B cell (primary cell): ENCODE measurements around the gene CAPS. TPM values are rescaled to one million over a fixed set of nuclear protein-coding genes. Genes with fewer than 3 reads are reported as not detected.

ENCODE experiments used
- ATAC-seq: fragments of 200-7000 bp; cut with Tn5 transposase; one replicate; pipeline ENCODE4 v1.10.0; 2021; ENCODE audit warnings: low read depth, mild to moderate bottlenecking, moderate number of reproducible peaks, moderate library complexity
- CTCF ChIA-PET: fragments of 350-600 bp; sonication (Branson Sonifier 250); formaldehyde crosslinking; loops from one replicate; lab custom pipeline; 2021; ENCODE audit warnings: antibody characterized with exemption, inconsistent platforms; lab: Charles Lee
- POLR2A ChIA-PET: fragments of 350-600 bp; sonication (Branson Sonifier 250); formaldehyde crosslinking; loops from one replicate; lab custom pipeline; 2021; ENCODE audit warnings: antibody characterized with exemption; lab: Charles Lee
- DNase-seq: peaks from one replicate; pipeline ENCODE4 v3.0.0; 2013
- H2AFZ ChIP-seq: 2 replicates; pipeline ENCODE4 v1.6.1; 2012; ENCODE audit warnings: mild to moderate bottlenecking, low read depth, low read length; ENCODE audit not compliant: insufficient read depth, poor library complexity, severe bottlenecking
- H3K27ac ChIP-seq, 2 donors: 1 replicate in 1 of 2; 2 replicates in 1 of 2; pipeline ENCODE4 v1.5.1; 2012 to 2013; ENCODE audit warnings: low read length in 2 of 2, mild to moderate bottlenecking in 2 of 2, moderate library complexity in 1 of 2
- H3K27me3 ChIP-seq, 4 experiments: fragments of 200-600 bp in 1 of 4; sonication (generic) in 1 of 4; replicated peaks in 1 of 4; 1 replicate in 2 of 4; 2 replicates in 2 of 4; pipeline versions ENCODE4 v1.6.1 to v1.7.0; 2013 to 2016; ENCODE audit warnings: low read length in 3 of 4, mild to moderate bottlenecking in 2 of 4, mixed read lengths in 1 of 4, moderate library complexity in 1 of 4; ENCODE audit not compliant: insufficient read depth in 4 of 4, control insufficient read depth in 3 of 4; ENCODE audit errors: control extremely low read depth in 1 of 4
- H3K36me3 ChIP-seq, 2 experiments: replicated peaks in 1 of 2; 1 replicate in 1 of 2; 2 replicates in 1 of 2; pipeline versions ENCODE4 v1.6.1 to v1.7.1; 2013; ENCODE audit warnings: low read length in 1 of 2; ENCODE audit not compliant: insufficient read depth in 2 of 2, control insufficient read depth in 1 of 2; ENCODE audit errors: control extremely low read depth in 1 of 2, extremely low read depth in 1 of 2
- H3K4me1 ChIP-seq, 2 donors: fragments of 200-600 bp in 1 of 2; sonication (generic) in 1 of 2; 1 replicate in 1 of 2; 2 replicates in 1 of 2; pipeline versions ENCODE4 v1.5.1 to v1.6.1; 2013 to 2017; ENCODE audit warnings: low read length in 2 of 2; ENCODE audit not compliant: control insufficient read depth in 2 of 2, insufficient read depth in 2 of 2
- H3K4me2 ChIP-seq: replicated peaks from 2 replicates; pipeline ENCODE3; 2012; ENCODE audit warnings: mild to moderate bottlenecking, low read depth, low read length; ENCODE audit not compliant: poor library complexity, severe bottlenecking
- H3K4me3 ChIP-seq, 5 experiments: fragments of 200-600 bp in 1 of 5; sonication (generic) in 1 of 5; 1 replicate in 3 of 5; 2 replicates in 2 of 5; pipeline versions ENCODE4 v1.5.1 to v1.7.0; 2011 to 2016; ENCODE audit warnings: low read length in 4 of 5, mild to moderate bottlenecking in 4 of 5, low read depth in 2 of 5, control low read depth in 1 of 5, moderate library complexity in 1 of 5; ENCODE audit not compliant: insufficient read depth in 1 of 5; ENCODE audit errors: control extremely low read depth in 1 of 5, extremely low read depth in 1 of 5
- H3K79me2 ChIP-seq: fragments of 200-600 bp; sonication (generic); one replicate; pipeline ENCODE4 v1.6.0; 2016; ENCODE audit warnings: low read length; ENCODE audit not compliant: control insufficient read depth, insufficient read depth
- H3K9ac ChIP-seq: fragments of 200-600 bp; sonication (generic); 2 replicates; pipeline ENCODE4 v1.6.1; 2017; ENCODE audit warnings: mild to moderate bottlenecking, low read length, moderate library complexity
- H3K9me3 ChIP-seq, 3 donors: one replicate each; pipeline versions ENCODE4 v1.6.1 to v1.7.1; 2013; ENCODE audit warnings: low read length in 2 of 3; ENCODE audit not compliant: control insufficient read depth in 2 of 3, insufficient read depth in 1 of 3; ENCODE audit errors: control extremely low read depth in 1 of 3
- H4K20me1 ChIP-seq: 2 replicates; pipeline ENCODE4 v1.6.0; 2012; ENCODE audit warnings: mild to moderate bottlenecking, low read length; ENCODE audit not compliant: insufficient read depth, control insufficient read depth, poor library complexity, severe bottlenecking
- H3K27ac Mint-ChIP-seq: one replicate; pipeline ENCODE4 v1.8.0; 2021; ENCODE audit warnings: mixed read lengths
- H3K27me3 Mint-ChIP-seq: one replicate; pipeline ENCODE4 v1.8.0; 2021; ENCODE audit warnings: mixed read lengths
- H3K4me1 Mint-ChIP-seq: one replicate; pipeline ENCODE4 v1.8.0; 2021; ENCODE audit warnings: mixed read lengths
- H3K4me3 Mint-ChIP-seq: one replicate; pipeline ENCODE4 v1.8.0; 2021; ENCODE audit warnings: mixed read lengths
- H3K9me3 Mint-ChIP-seq: one replicate; pipeline ENCODE4 v1.8.0; 2022; ENCODE audit warnings: mixed read lengths; ENCODE audit not compliant: insufficient read depth
- CTCF ChIP-seq: fragments of 200-600 bp; IDR thresholded peaks from one replicate; pipeline ENCODE4 v1.8.0; 2022; ENCODE audit warnings: antibody characterized with exemption, mild to moderate bottlenecking
- EZH2 ChIP-seq: IDR thresholded peaks from 2 replicates; pipeline ENCODE4 v1.6.1; 2012; ENCODE audit warnings: borderline replicate concordance, low read depth, mild to moderate bottlenecking, moderate library complexity, low read length; ENCODE audit not compliant: insufficient read depth, poor library complexity, severe bottlenecking
- WGBS: methylation state at CpG from one replicate; pipeline ENCODE4 v1.1.5; 2013; ENCODE audit warnings: missing lambda C conversion rate; ENCODE audit not compliant: insufficient coverage; 5-methylcytosine and 5-hydroxymethylcytosine counted together
- intact Hi-C: fragments of 100-400 bp; cut with micrococcal nuclease; formaldehyde crosslinking; loops from one replicate; pipeline ENCODE4 v1.10.0; 2022
- polyA plus RNA-seq: library from polyadenylated mRNA; depleted of rRNA; stranded (reverse); fragments of >200 nt; gene quantifications from 2 replicates; pipeline ENCODE4 v1.2.3, GENCODE V29; 2012
- total RNA-seq, 2 donors: library from RNA; stranded (reverse); fragments of 120-200 nt in 1 of 2; gene quantifications; 1 replicate in 1 of 2; 2 replicates in 1 of 2; pipeline versions ENCODE4 v1.2.3 to v1.2.4, GENCODE V29; 2013 to 2022

Gene CAPS
- total and polyA plus RNA-seq, 2 donors (not counting 1 experiment from before 2014, with no cell fraction given): 40.0 to 65.7 TPM

DNA sequence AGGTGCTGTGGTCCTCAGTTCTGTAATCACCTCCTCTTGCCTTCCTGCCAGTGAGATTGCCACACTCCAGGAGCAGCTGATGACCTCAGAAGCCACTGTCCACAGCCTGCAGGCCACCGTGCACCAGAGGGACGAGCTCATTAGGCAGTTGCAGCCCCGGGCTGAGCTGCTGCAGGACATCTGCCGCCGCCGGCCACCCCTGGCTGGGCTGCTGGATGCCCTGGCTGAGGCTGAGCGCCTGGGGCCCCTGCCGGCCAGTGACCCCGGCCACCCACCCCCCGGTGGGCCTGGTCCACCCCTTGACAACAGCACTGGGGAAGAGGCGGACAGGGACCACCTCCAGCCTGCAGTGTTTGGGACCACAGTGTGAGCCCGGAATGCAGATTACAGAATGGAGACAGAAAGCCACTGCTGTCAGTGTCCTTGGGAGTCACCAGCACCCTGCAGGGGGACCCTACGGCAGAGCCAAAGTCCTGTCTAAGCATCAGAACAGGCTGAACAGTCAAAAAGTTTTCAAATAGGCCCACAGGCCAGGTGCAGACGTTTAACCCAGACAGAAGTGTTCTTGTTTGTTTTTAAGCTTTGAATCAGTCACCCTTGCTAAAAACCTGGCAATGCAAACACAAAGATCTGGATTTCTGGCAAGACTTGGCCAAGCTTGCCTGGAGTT, 5.1 kb upstream of the CAPS start:
- H4K20me1 ChIP-seq: peaks cover 12% of the 10 kb centered on the region
- Mint-ChIP-seq H3K27me3 (no peaks in the 10 kb centered on the region), H3K9me3 (no peaks in the 10 kb centered on the region), H3K4me1 (peaks cover 16% of the 10 kb centered on the region), H3K27ac (no peak overlapping the region), H3K4me3 (no peak overlapping the region)
- intact Hi-C loops: loop anchor here (5.0 kb wide), 1 partner anchor 102 kb away; the partner anchor contains the start of gene NRTN
- no peaks in the 10 kb centered on the region for H3K9me3 ChIP-seq
- ATAC-seq (no peak), DNase-seq (no peak)
- CTCF ChIA-PET: no interaction called here
- H2AFZ ChIP-seq: no peak overlapping the region
- H3K27ac ChIP-seq: no peak overlapping the region
- no peak overlapping the region for H3K4me3 ChIP-seq
- TF ChIP-seq CTCF (no peak), EZH2 (no peak)
- WGBS: 95% methylated on average over 14 of the region's 14 CpGs
- H3K36me3 ChIP-seq: peaks cover 0 to 13% of the 10 kb centered on the region in 2 experiments
- H3K4me2 ChIP-seq: no peak overlapping the region
- peaks cover 5 to 12% of the 10 kb centered on the region in 2 donors for H3K4me1 ChIP-seq
- H3K9ac ChIP-seq: no peak overlapping the region
- H3K27me3 ChIP-seq: no peaks in the 10 kb centered on the region
- POLR2A ChIA-PET: no interaction called here
- H3K79me2 ChIP-seq: peaks cover 13% of the 10 kb centered on the region

GRCh38 chr19:5910638-5910907, 3.5 kb upstream of the CAPS start:
- Histone ChIP-seq H4K20me1 (peaks cover 9% of the 10 kb centered on the region), H3K9ac (no peak overlapping the region), H3K4me3 (no peak overlapping the region), H2AFZ (no peak overlapping the region), H3K4me2 (no peak overlapping the region), H3K4me1 (peaks cover 3 to 6% of the 10 kb centered on the region in 2 donors), H3K27me3 (no peaks in the 10 kb centered on the region), H3K36me3 (peaks cover 0 to 26% of the 10 kb centered on the region in 2 experiments), H3K9me3 (peaks cover 0 to 3% (median 0%) of the 10 kb centered on the region in 3 donors), H3K79me2 (peaks cover 10% of the 10 kb centered on the region), H3K27ac (no peak overlapping the region)
- no peak for DNase-seq
- H3K4me1 Mint-ChIP-seq: peaks cover 13% of the 10 kb centered on the region
- no peaks in the 10 kb centered on the region for H3K9me3 Mint-ChIP-seq
- no peak for ATAC-seq
- TF ChIP-seq EZH2 (no peak), CTCF (no peak)
- no peak overlapping the region for H3K27ac Mint-ChIP-seq
- ChIA-PET CTCF (no interaction called here), POLR2A (no interaction called here)
- H3K27me3 Mint-ChIP-seq: no peaks in the 10 kb centered on the region
- WGBS: no CpG with 5 or more reads among the region's 1 CpG
- intact Hi-C loops: no loop called here
- no peak overlapping the region for H3K4me3 Mint-ChIP-seq
